IPS-18a (cell line): Measurements from ENCODE around the gene DUOX1.
"Not testable (repeated sequence)": the region's sequence is repeated elsewhere in the genome, so short reads cannot be mapped to it uniquely, and the experiment has no call there.

Source experiments
- H3K27ac ChIP-seq: one replicate; pipeline ENCODE4 v1.5.1; 2013; ENCODE audit warnings: low read length
- H3K27me3 ChIP-seq: one replicate; pipeline ENCODE4 v1.6.1; 2013; ENCODE audit warnings: mild to moderate bottlenecking, low read length; ENCODE audit not compliant: control insufficient read depth, insufficient read depth
- H3K36me3 ChIP-seq: one replicate; pipeline ENCODE4 v1.6.1; 2013; ENCODE audit warnings: low read depth, low read length; ENCODE audit not compliant: control insufficient read depth
- H3K4me1 ChIP-seq: one replicate; pipeline ENCODE4 v1.6.1; 2013; ENCODE audit warnings: low read depth, low read length; ENCODE audit not compliant: control insufficient read depth
- H3K4me3 ChIP-seq: one replicate; pipeline ENCODE4 v1.5.1; 2013; ENCODE audit warnings: low read length
- H3K9ac ChIP-seq: one replicate; pipeline ENCODE4 v1.6.1; 2013; ENCODE audit warnings: mild to moderate bottlenecking, low read length, moderate library complexity
- H3K9me3 ChIP-seq: one replicate; pipeline ENCODE4 v1.6.1; 2013; ENCODE audit warnings: low read depth, low read length; ENCODE audit not compliant: control insufficient read depth

Gene DUOX1

DNA sequence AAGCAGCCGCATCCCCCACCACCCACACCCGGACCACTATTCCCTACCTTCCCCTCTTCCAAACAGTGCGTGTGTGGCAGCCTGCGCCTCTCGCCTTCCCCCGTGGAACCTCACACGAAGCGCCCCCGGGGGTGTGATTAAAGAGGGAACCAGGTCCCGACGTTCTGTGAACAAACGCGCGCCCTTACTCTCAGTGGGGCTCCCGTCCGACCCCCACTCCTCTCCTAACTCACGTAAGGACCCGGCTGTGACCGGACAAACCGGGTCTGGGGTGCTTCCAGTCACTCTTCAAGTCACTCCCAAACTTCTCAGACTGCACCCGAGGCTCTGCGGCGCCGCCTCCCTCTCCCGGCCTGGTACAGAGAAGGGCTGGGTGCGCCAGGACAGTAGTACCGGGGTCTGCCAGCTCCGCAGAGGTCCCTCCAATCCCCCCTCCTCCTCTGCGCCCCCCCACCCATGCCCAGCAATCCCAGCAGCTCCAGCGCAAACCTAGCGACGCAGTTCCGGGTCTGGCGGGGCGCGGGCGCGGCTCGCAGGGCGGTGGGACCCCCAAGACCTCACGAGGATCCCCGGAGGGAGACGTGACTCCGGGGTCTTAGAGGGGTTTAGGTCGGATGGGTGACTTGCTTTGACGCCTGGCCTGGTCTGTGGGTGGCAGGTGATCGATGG lies 689 bp upstream of the DUOX1 start:
- H3K9ac ChIP-seq = no peak overlapping the region
- no peaks in the 10 kb centered on the region for H3K9me3 ChIP-seq
- H3K36me3 ChIP-seq = no peaks in the 10 kb centered on the region
- H3K27ac ChIP-seq = no peak overlapping the region
- H3K4me3 ChIP-seq = peak overlapping the region; percentile 51
- no peaks in the 10 kb centered on the region for H3K4me1 ChIP-seq
- peaks cover 100% of the 10 kb centered on the region for H3K27me3 ChIP-seq

GRCh38 chr15:45130291-45131000 lies 652 bp downstream of the DUOX1 start:
- peaks cover 100% of the 10 kb centered on the region for H3K27me3 ChIP-seq

GRCh38 chr15:45131510-45131909 lies 1.7 kb downstream of the DUOX1 start:
- no peak overlapping the region for H3K27ac ChIP-seq
- H3K9ac ChIP-seq = no peak overlapping the region
- no peaks in the 10 kb centered on the region for H3K36me3 ChIP-seq
- H3K9me3 ChIP-seq = no peaks in the 10 kb centered on the region
- H3K27me3 ChIP-seq = peaks cover 99% of the 10 kb centered on the region
- no peaks in the 10 kb centered on the region for H3K4me1 ChIP-seq
- no peak overlapping the region for H3K4me3 ChIP-seq

More at GRCh38 chr15:45130291-45131000, 652 bp downstream of the DUOX1 start:
- no peak overlapping the region for H3K9ac ChIP-seq
- peak overlapping the region; percentile 51 for H3K4me3 ChIP-seq
- no peaks in the 10 kb centered on the region for H3K4me1 ChIP-seq
- no peak overlapping the region for H3K27ac ChIP-seq
- H3K36me3 ChIP-seq = no peaks in the 10 kb centered on the region
- H3K9me3 ChIP-seq = no peaks in the 10 kb centered on the region

GRCh38 chr15:45132844-45133560 lies 3.2 kb downstream of the DUOX1 start:
- Histone ChIP-seq H3K4me1 (no peaks in the 10 kb centered on the region), H3K9me3 (no peaks in the 10 kb centered on the region), H3K4me3 (no peak overlapping the region), H3K27ac (no peak overlapping the region), H3K9ac (no peak overlapping the region), H3K36me3 (no peaks in the 10 kb centered on the region), H3K27me3 (peaks cover 89% of the 10 kb centered on the region)

DNA sequence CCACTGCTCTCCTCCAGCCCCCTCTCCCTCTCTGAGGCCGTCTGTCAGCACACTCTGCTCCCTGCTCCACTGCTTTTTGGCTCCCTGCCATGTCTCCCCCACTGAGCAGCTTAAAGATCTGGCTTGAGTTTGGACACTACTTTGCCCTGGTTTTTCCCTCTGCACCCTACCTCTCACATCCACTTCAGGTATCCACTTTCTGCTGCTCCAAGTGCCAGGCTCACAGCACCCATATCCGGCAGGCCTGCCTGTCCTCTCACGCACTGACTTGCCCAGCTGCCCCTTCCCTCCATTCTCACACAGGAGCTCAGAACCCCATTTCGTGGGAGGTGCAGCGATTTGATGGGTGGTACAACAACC lies 3.7 kb downstream of the DUOX1 start:
- Histone ChIP-seq H3K9me3 (no peaks in the 10 kb centered on the region), H3K36me3 (no peaks in the 10 kb centered on the region), H3K9ac (no peak overlapping the region), H3K27ac (no peak overlapping the region), H3K4me3 (no peak overlapping the region), H3K27me3 (peaks cover 84% of the 10 kb centered on the region), H3K4me1 (no peaks in the 10 kb centered on the region)

DNA sequence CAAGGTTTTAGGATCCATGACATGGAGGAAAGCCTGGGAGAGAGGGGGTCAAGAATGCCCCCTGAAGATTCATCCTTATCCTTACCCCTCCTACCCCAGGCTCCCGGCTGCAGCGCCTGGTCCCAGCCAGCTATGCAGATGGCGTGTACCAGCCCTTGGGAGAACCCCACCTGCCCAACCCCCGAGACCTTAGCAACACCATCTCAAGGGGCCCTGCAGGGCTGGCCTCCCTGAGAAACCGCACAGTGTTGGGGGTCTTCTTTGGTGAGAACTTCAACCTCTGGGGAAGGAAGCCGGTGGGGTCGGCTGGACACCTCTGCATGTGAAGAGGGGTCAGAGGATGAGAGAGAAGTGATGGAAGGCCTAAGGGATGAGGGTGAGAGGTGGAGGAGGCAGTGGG lies 4.3 kb downstream of the DUOX1 start:
- H3K27me3 ChIP-seq = peaks cover 79% of the 10 kb centered on the region
- no peak overlapping the region for H3K9ac ChIP-seq
- H3K36me3 ChIP-seq = no peaks in the 10 kb centered on the region
- no peak overlapping the region for H3K4me3 ChIP-seq
- H3K4me1 ChIP-seq = no peaks in the 10 kb centered on the region
- H3K27ac ChIP-seq = no peak overlapping the region
- H3K9me3 ChIP-seq = no peaks in the 10 kb centered on the region

- Histone ChIP-seq H3K27me3 (peaks cover 70% of the 10 kb centered on the region), H3K36me3 (no peaks in the 10 kb centered on the region), H3K27ac (no peak overlapping the region), H3K9ac (no peak overlapping the region), H3K4me1 (no peaks in the 10 kb centered on the region), H3K9me3 (no peaks in the 10 kb centered on the region), H3K4me3 (peak overlapping the region; percentile 42)
Observed at GRCh38 chr15:45134682-45135604, 5.1 kb downstream of the DUOX1 start.

DNA sequence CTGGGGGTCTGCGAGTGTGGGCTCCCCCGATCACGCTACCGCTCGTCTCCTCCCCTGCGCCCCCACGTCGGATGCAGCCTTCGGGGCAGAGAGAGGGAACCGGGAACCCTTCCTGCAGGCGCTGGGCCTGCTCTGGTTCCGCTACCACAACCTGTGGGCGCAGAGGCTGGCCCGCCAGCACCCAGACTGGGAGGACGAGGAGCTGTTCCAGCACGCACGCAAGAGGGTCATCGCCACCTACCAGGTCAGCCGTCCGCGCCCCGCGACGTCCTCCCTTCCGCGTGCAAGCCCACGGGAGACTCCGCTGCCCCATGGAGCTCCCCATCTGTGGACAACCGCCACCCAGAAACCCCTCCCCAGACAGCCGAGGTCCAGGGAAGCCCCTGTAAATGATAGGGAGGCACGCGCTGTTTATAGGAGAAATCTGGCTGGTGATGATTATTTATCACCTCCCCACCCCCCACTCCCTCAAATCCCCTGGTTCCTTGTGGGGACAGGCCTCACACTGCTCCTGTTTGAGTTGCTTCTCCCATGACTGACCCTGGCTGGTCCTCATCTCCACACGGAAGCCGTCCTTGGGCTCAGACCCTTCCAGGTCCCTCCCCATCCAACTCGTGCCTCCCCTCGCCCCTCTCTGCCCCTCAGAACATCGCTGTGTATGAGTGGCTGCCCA lies 6.0 kb downstream of the DUOX1 start:
- H3K4me3 ChIP-seq, H3K9ac ChIP-seq, H3K4me1 ChIP-seq, H3K36me3 ChIP-seq, H3K9me3 ChIP-seq, H3K27ac ChIP-seq: not testable (repeated sequence)
- peaks cover 61% of the 10 kb centered on the region for H3K27me3 ChIP-seq

GRCh38 chr15:45136378-45136764 lies 6.6 kb downstream of the DUOX1 start:
- H3K4me3 ChIP-seq = no peak overlapping the region

DNA sequence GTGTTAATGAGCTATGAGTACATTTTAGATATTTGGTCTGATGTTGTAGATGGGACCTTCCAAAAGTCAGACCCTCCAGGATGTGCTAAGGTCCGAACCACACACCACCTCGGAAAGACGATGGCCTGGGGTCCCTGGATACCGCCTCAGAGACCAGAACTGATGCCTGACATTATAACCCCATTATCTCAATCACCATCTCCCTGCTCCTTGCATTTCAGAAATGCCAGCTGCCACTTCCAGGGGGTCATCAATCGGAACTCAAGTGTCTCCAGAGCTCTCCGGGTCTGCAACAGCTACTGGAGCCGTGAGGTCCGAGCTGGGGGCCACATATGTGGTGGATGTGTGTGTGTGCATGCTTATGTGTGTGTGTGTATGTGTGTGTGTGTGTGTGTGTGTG lies 7.9 kb downstream of the DUOX1 start:
- Histone ChIP-seq H3K9me3 (no peaks in the 10 kb centered on the region), H3K4me1 (no peaks in the 10 kb centered on the region), H3K9ac (no peak overlapping the region), H3K36me3 (no peaks in the 10 kb centered on the region), H3K27ac (no peak overlapping the region), H3K4me3 (no peak overlapping the region), H3K27me3 (peaks cover 42% of the 10 kb centered on the region)

More at GRCh38 chr15:45136378-45136764, 6.6 kb downstream of the DUOX1 start:
- Histone ChIP-seq H3K27me3 (peaks cover 55% of the 10 kb centered on the region), H3K9me3 (no peaks in the 10 kb centered on the region), H3K27ac (no peak overlapping the region), H3K9ac (no peak overlapping the region), H3K36me3 (no peaks in the 10 kb centered on the region), H3K4me1 (no peaks in the 10 kb centered on the region)
